Activated CD4-positive, CD25-positive, alpha-beta regulatory T cell treated with anti-CD3 and anti-CD28 coated beads, Interleukin-2, amount 50 U/mL, for 16 hours (primary cell): ENCODE results near the gene EFS.
"Not testable (repeated sequence)": the region's sequence is repeated elsewhere in the genome, so short reads cannot be mapped to it uniquely, and the experiment has no call there.

ENCODE experiments used
- DNase-seq: peaks from one replicate; pipeline ENCODE4 v3.0.0-alpha.2; 2020; ENCODE audit warnings: low read depth, low spot score

Gene EFS

GRCh38 chr14:23327947-23328744, 36.8 kb downstream of the EFS start:
- peak; percentile 52 for DNase-seq

DNA sequence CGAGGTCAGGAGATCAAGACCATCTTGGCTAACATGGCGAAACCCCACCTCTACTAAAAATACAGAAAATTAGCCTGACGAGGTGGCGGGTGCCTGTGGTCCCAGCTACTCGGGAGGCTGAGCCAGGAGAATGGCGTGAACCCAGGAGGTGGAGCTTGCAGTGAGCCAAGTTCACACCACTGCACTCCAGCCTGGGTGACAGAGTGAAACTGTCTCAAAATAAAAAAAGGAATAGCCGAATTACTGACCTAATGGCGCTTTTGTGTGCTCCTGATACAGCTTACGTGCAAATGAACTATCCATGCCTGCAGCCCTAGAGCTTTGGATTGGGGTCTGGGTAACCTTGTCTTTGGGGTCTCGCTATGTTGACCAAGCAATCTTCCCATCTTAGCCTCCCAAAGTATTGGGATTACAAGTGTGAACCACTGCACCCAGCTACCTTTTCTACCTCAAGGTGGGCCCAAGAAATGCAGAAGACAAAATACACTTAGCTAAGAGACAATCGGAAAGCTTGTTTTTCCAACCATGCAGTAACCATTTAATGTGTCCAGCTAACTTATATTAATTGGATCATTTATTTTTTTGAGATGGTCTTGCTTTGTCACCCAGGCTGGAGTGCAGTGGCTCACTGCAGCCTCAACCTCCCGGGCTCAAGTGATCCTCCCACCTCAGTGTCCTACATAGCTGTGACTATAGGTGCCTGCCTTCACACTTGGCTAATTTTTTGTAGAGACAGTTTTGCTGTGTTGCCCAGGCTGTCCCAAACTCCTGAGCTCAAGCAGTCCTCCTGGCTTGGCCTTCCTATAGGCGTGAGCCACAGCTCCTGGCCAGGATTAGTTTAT, 38.3 kb downstream of the EFS start:
- no peak for DNase-seq

- DNase-seq = not testable (repeated sequence)
Measured at GRCh38 chr14:23325746-23326145, 39.2 kb downstream of the EFS start.

DNA sequence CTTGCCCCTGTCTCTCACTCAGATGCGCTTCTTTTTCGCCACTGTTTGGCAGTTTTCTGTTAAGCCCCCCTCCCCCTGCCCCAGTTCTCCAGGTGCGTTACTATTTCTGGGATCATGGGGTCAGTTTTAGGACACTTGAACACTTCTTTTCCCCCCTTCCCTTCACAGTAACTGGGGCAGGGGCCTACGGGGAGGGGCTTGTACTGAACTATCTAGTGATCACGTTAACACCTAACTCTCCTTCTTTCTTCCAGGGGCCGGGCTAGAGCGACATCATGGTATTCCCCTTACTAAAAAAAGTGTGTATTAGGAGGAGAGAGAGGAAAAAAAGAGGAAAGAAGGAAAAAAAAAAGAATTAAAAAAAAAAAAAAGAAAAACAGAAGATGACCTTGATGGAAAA, 40.0 kb downstream of the EFS start:
- DNase-seq = no peak

- no peak for DNase-seq
Measured at GRCh38 chr14:23324455-23324846, 40.5 kb downstream of the EFS start.

DNA sequence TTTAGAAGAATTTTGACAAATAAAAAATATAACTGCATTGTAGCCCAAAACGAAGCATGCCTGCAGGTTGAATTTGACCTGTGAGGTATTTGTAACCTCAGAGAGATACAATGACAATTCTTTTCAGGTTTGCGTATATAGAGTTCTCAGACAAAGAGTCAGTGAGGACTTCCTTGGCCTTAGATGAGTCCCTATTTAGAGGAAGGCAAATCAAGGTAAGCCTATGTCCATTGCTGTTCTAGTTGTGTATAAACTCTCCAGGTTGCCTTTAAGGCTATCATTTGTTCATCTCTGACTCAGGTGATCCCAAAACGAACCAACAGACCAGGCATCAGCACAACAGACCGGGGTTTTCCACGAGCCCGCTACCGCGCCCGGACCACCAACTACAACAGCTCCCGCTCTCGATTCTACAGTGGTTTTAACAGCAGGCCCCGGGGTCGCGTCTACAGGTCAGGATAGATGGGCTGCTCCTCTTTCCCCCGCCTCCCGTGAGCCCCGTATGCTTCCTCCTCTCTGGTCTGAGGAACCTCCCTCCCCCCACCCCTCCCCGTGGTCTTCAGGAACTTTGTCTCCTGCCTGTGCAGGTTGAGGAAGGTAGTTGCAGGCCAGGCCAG, 41.0 kb downstream of the EFS start:
- DNase-seq = no peak

GRCh38 chr14:23322568-23323517, 42.1 kb downstream of the EFS start:
- DNase-seq = no peak

DNA sequence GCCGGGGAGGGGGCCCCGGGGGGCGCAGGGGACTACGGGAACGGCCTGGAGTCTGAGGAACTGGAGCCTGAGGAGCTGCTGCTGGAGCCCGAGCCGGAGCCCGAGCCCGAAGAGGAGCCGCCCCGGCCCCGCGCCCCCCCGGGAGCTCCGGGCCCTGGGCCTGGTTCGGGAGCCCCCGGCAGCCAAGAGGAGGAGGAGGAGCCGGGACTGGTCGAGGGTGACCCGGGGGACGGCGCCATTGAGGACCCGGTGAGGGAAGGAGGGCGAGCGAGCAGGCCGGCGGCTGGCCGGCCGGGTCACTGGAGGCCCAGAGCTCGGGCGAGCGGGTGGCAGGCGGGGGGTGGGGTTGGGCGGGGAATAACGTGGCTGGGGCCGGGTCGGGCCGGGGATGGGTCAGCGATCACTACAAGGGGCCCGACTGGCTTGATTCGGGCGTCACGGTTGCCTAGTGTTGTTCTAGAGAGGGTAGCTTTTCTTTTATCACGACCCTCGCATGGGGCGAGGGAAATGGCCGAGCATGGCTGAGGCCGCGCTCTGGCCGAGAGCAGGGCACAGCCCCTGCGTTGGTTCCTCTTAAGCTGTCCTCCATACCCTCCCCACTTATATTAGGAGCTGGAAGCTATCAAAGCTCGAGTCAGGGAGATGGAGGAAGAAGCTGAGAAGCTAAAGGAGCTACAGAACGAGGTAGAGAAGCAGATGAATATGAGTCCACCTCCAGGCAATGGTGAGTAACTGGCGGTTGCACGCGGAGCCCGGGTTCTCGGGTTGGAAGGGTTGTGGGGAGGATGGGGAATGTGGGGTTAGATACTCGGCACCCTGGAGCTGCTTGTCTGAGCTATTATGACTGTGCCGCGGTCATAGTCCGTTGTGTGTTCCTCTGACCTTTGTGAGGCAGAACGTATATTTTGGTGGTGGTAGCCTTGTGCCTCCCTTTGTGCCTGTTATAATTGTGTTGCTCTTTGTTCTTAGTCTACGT, 43.1 kb downstream of the EFS start:
- DNase-seq = no peak

GRCh38 chr14:23320584-23321571, 44.1 kb downstream of the EFS start, which contains the start of gene PABPN1:
Gene PABPN1 (plus strand): TSS chr14:23321457. CDS start chr14:23321470, 13 bp downstream.
- DNase-seq = peak; percentile 97

- DNase-seq = no peak
Measured at GRCh38 chr14:23319746-23320583, 45.0 kb downstream of the EFS start.

DNA sequence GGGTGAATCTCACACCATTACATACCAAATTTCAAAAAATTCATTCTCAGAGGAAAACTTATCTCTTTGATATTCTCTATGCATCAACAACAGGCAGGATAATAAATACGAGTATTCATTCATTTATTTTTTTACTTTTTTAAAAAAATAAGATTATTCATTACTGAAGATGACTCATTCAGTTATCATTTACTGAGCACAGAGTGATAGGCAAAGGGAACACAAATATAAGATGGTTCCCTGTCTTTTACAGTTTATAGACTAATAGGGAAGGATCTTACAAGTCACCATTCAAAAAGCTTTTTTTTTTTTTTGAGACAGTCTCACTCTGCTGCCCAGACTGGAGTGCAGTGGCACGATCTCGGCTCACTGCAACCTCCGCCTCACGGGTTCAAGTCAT, 48.7 kb downstream of the EFS start:
- DNase-seq = no peak

- no peak for DNase-seq
Measured at GRCh38 chr14:23310546-23310945, 54.4 kb downstream of the EFS start.

DNA sequence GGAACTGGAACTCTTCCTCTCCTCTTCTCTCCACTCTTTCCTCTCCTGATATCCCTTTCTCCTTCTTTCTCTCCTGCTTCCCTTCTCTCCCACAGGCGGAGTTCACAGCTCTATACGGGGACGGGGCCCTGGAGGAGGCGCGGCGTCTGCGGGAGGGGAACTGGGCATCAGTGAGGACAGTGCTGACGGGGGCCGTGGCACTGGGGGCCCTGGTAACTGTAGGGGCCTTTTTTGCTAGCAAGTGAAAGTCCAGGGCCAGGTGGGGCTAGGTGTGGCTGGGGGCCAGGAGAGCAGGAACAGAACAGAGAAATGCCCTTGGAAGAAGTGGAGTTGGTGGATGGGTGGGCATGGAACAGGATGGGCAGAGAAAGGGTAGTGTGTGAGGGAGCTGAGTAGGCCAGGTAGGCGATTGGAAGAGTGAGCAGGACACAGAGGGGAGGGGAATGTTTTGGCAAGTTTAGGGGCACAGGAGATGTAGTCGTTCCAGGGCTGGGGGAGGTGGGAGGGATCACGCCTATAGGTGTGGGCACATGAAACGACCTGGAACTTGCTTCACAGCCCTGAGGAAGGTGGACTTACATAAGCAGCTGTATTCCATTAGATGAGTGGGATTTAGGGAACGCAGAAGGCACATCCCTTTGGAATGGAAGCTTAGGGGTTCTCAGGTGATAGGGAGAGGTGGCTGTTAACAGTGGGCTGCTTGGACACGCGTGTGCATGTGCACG, 56.1 kb downstream of the EFS start:
- no peak for DNase-seq

- DNase-seq = no peak
Measured at GRCh38 chr14:23307687-23308644, 57.0 kb downstream of the EFS start.

DNA sequence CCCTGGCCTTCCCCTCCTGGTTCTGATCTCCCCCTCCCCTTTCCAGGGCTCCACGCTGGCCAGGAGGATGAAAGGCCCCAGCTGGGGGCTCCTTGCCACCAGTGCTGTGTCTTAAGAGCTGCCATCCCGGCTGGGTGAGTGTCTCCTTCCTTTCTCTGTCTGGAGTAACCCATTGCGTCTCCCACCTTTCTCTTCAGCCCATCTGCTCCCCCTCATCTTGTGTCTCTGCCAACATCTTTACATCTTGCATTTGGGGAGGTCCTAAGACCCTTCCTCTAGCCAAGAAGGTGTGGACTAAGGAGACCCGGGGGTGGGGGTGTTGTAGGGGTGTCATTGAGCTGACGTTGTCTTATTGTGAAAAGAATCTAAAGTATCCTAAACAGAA, 57.8 kb downstream of the EFS start:
- no peak for DNase-seq
